ENCODE data around the gene GUCY2D. TPM values are rescaled to one million over a fixed set of nuclear protein-coding genes. Genes with fewer than 3 reads are reported as not detected.

The GUCY2D gene
- total and polyA plus RNA-seq, 12 donors: not detected

DNA sequence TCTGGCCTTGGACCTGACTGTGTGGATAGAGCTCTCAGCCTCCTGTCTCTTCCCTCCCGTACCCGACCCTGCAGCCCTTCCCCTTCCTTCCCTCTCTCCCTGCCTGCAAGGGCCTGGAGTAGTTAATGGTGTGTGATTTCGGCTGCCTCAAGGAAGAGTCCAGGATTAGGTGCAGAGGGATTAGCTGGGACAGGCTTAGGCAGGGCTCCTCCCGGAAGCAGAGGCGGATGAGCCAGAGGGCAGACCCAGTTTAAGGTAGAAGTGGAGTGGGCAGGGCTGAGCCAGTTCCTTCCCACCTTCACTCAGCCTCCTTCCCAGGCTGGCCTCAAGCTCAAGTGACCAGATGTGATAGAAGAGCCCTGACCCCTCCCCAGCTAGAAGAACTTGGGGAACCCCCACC, 16.8 kb downstream of the GUCY2D start:
- no peaks in the 10 kb centered on the region for H3K9me3 ChIP-seq (replicated peaks in 1 of 3)
- no peak overlapping the region for H3K27ac ChIP-seq
- DNase-seq: no peak
- H3K4me1 ChIP-seq (replicated peaks in 1 of 2): peaks cover 12 to 16% of the 10 kb centered on the region in 2 donors
- no peaks in the 10 kb centered on the region for H3K36me3 ChIP-seq (replicated peaks in 1 of 2)
- TF ChIP-seq, protein P1, sequence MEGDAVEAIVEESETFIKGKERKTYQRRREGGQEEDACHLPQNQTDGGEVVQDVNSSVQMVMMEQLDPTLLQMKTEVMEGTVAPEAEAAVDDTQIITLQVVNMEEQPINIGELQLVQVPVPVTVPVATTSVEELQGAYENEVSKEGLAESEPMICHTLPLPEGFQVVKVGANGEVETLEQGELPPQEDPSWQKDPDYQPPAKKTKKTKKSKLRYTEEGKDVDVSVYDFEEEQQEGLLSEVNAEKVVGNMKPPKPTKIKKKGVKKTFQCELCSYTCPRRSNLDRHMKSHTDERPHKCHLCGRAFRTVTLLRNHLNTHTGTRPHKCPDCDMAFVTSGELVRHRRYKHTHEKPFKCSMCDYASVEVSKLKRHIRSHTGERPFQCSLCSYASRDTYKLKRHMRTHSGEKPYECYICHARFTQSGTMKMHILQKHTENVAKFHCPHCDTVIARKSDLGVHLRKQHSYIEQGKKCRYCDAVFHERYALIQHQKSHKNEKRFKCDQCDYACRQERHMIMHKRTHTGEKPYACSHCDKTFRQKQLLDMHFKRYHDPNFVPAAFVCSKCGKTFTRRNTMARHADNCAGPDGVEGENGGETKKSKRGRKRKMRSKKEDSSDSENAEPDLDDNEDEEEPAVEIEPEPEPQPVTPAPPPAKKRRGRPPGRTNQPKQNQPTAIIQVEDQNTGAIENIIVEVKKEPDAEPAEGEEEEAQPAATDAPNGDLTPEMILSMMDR (IDR thresholded peaks at IDR 0.05): no peak
- TF ChIP-seq POLR2A (IDR thresholded peaks at IDR 0.05): no peak
- WGBS, 4 donors: 64 to 74% (median 69%) methylated on average over 5 of the region's 5 CpGs
- intact Hi-C loops (cut with DNase I): no loop called here
- no peak overlapping the region for H3K4me3 ChIP-seq
- H3K27me3 ChIP-seq: peaks cover 15% of the 10 kb centered on the region

DNA sequence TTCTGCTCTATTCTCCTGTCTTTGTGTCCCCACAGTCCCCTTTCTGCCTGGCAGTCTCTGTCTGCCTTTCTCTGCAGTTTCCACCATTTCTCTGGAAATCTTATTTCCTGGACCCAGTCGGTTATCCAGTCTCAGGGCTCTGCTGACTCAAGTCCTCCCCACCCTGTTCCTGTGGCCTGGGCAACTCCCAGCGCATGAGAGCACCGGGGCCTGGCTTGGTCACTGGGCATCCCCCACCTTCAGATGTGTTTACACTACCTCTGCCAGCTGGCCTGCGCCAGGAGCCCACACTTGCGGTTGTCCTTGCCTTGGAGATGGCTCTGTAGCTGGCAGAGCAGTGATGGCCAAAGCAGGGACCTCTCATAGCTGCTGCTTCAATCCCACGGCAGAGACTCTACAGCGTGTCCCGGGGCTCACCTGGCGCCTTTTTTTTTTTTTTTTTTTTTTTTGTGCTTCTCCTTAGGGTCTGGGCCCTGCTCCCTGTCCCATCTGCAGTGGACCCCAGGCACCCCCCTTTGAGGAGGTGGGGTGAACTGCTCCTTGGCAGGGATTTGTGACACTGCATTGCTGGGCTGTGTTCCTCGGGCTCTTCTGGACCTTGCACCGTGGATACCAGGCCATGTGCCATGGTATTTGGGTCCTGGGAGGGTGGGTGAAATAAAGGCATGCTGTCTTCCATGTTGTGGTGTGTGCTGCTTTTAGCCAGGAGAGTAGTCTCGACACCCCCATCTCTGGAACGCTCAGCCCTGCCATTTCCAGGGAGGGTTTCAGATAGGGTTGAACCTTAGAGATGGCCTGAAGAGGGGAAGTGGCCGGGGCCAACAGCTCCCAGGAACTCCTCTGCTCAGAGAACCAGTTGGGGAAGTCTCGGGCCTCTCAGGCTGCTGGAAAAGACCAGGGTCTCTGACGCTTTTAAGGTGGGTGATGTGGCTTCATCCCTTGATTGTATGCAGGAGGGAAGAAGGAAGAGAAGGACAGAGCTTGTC, 17.5 kb downstream of the GUCY2D start:
- DNase-seq: no peak
- H3K27ac ChIP-seq: no peak overlapping the region
- 71 to 84% (median 79%) methylated on average over 12 to 16 of the region's 16 CpGs for WGBS, 4 donors
- TF ChIP-seq, protein P1 (IDR thresholded peaks at IDR 0.05): no peak
- no peak for TF ChIP-seq POLR2A (IDR thresholded peaks at IDR 0.05)
- H3K4me1 ChIP-seq (replicated peaks in 1 of 2): peaks cover 12 to 16% of the 10 kb centered on the region in 2 donors
- intact Hi-C loops (cut with DNase I): no loop called here
- no peaks in the 10 kb centered on the region for H3K36me3 ChIP-seq (replicated peaks in 1 of 2)
- no peaks in the 10 kb centered on the region for H3K9me3 ChIP-seq (replicated peaks in 1 of 3)
- H3K27me3 ChIP-seq: peaks cover 9% of the 10 kb centered on the region
- H3K4me3 ChIP-seq: no peak overlapping the region

DNA sequence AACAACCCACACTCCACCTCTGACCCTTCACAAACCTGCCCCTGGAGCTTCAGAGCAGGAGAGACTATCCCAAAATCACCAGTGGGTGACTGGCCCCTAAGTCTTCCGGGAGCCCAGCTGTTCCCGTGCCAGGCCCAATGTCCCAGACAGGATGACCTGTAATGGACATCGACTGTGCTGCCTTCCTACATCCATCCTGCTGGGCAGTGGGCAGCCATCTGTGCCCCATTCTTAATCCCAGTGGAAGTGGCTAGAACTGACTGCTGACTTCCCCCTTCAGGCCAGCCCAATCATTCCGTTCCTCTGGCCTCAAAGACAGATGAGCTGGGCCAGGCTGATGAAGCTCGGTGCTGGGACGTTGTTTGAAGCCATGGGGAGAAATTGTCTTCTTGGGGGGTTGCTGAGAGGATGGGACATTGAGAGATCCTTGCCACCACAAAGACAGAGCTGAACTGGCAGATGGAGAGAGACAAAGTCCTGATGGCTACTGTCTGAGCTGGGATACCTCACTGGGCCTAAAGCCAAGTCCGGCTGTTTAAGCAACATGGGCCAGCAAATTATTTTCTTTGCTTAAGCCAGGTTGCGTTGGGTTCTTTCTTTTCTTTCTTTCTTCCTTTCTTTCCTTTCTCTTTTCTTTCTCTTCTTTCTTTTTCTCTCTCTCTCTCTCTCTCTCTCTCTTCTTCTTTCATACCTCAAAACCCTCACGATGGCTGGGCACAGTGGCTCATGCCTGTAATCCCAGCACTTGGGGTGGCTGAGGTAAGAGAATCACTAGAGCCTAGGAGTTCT, 18.6 kb downstream of the GUCY2D start:
- H3K36me3 ChIP-seq (replicated peaks in 1 of 2): no peaks in the 10 kb centered on the region
- TF ChIP-seq POLR2A (IDR thresholded peaks at IDR 0.05): no peak
- TF ChIP-seq, protein P1 (IDR thresholded peaks at IDR 0.05): no peak
- WGBS, 4 donors: 82 to 96% (median 86%) methylated on average over 9 of the region's 9 CpGs
- peak in 1 of 7 donors; percentile 34 for DNase-seq
- no peaks in the 10 kb centered on the region for H3K27me3 ChIP-seq
- H3K27ac ChIP-seq: no peak overlapping the region
- no peaks in the 10 kb centered on the region for H3K9me3 ChIP-seq (replicated peaks in 1 of 3)
- H3K4me1 ChIP-seq (replicated peaks in 1 of 2): peaks cover 10 to 13% of the 10 kb centered on the region in 2 donors
- no peak overlapping the region for H3K4me3 ChIP-seq
- intact Hi-C loops (cut with DNase I): no loop called here
